ENCODE data around the gene OR4B1.

The OR4B1 gene

GRCh38 chr11:48244804-48245203 lies 28.2 kb downstream of the OR4B1 start, which contains the start of gene OR4X2:
TSS of gene OR4X2 (plus strand) at chr11:48245104. CDS start at chr11:48245104, 0 bp downstream.
- Histone ChIP-seq H3K4me3 (ENCODE audit: severe bottlenecking) (no peak within 1 kb of the TSS), H3K36me3 (ENCODE audit: low read depth) (no peaks in the 10 kb centered on the region), H3K27me3 (ENCODE audit: insufficient read depth, poor library complexity, severe bottlenecking) (no peaks in the 10 kb centered on the region), H3K4me1 (ENCODE audit: insufficient read depth, poor library complexity, severe bottlenecking) (no peaks in the 10 kb centered on the region), H3K27ac (ENCODE audit: poor library complexity, severe bottlenecking) (no peak within 1 kb of the TSS), H3K9me3 (ENCODE audit: severe bottlenecking) (no peaks in the 10 kb centered on the region)
- TF ChIP-seq CTCF (IDR thresholded peaks at IDR 0.05; ENCODE audit: poor library complexity, severe bottlenecking) = no peak
- ATAC-seq (ENCODE audit: low read depth) = no peak
- DNase-seq (ENCODE audit: low spot score) = no peak

GRCh38 chr11:48248902-48249301 lies 32.3 kb downstream of the OR4B1 start:
- Histone ChIP-seq H3K4me3 (ENCODE audit: severe bottlenecking) (no peak overlapping the region), H3K9me3 (ENCODE audit: severe bottlenecking) (no peaks in the 10 kb centered on the region), H3K4me1 (ENCODE audit: insufficient read depth, poor library complexity, severe bottlenecking) (no peaks in the 10 kb centered on the region), H3K36me3 (ENCODE audit: low read depth) (no peaks in the 10 kb centered on the region), H3K27me3 (ENCODE audit: insufficient read depth, poor library complexity, severe bottlenecking) (no peaks in the 10 kb centered on the region), H3K27ac (ENCODE audit: poor library complexity, severe bottlenecking) (no peak overlapping the region)
- no peak for ATAC-seq (ENCODE audit: low read depth)
- no peak for DNase-seq (ENCODE audit: low spot score)
- TF ChIP-seq CTCF (IDR thresholded peaks at IDR 0.05; ENCODE audit: poor library complexity, severe bottlenecking) = no peak

GRCh38 chr11:48261600-48261999 lies 45.0 kb downstream of the OR4B1 start:
- no peak overlapping the region for H3K27ac ChIP-seq (ENCODE audit: poor library complexity, severe bottlenecking)
- H3K27me3 ChIP-seq (ENCODE audit: insufficient read depth, poor library complexity, severe bottlenecking) = no peaks in the 10 kb centered on the region
- H3K9me3 ChIP-seq (ENCODE audit: severe bottlenecking) = no peaks in the 10 kb centered on the region
- no peak for ATAC-seq (ENCODE audit: low read depth)
- H3K4me1 ChIP-seq (ENCODE audit: insufficient read depth, poor library complexity, severe bottlenecking) = no peaks in the 10 kb centered on the region
- DNase-seq (ENCODE audit: low spot score) = no peak
- H3K4me3 ChIP-seq (ENCODE audit: severe bottlenecking) = no peak overlapping the region
- TF ChIP-seq CTCF (IDR thresholded peaks at IDR 0.05; ENCODE audit: poor library complexity, severe bottlenecking) = no peak
- H3K36me3 ChIP-seq (ENCODE audit: low read depth) = no peaks in the 10 kb centered on the region

GRCh38 chr11:48263423-48263911 lies 46.9 kb downstream of the OR4B1 start, which contains the start of gene OR4X1:
TSS of gene OR4X1 (plus strand) at chr11:48263861. CDS start at chr11:48263861, 0 bp downstream.
- H3K9me3 ChIP-seq (ENCODE audit: severe bottlenecking) = no peaks in the 10 kb centered on the region
- H3K36me3 ChIP-seq (ENCODE audit: low read depth) = no peaks in the 10 kb centered on the region
- H3K27ac ChIP-seq (ENCODE audit: poor library complexity, severe bottlenecking) = no peak within 1 kb of the TSS
- TF ChIP-seq CTCF (IDR thresholded peaks at IDR 0.05; ENCODE audit: poor library complexity, severe bottlenecking) = no peak
- DNase-seq (ENCODE audit: low spot score) (no peak), ATAC-seq (ENCODE audit: low read depth) (no peak)
- H3K4me3 ChIP-seq (ENCODE audit: severe bottlenecking) = no peak within 1 kb of the TSS
- H3K4me1 ChIP-seq (ENCODE audit: insufficient read depth, poor library complexity, severe bottlenecking) = no peaks in the 10 kb centered on the region
- no peaks in the 10 kb centered on the region for H3K27me3 ChIP-seq (ENCODE audit: insufficient read depth, poor library complexity, severe bottlenecking)

All from RWPE2 (cell line).